Astrocyte of the spinal cord (primary cell): ENCODE measurements around the gene RASA4.
A peak's percentile ranks its signal among the peaks of the same experiment; 100 is the strongest.
"Not testable (repeated sequence)": the region's sequence is repeated elsewhere in the genome, so short reads cannot be mapped to it uniquely, and the experiment has no call there.

ENCODE experiments used
- DNase-seq: peaks from one replicate; pipeline ENCODE4 v3.0.0; 2011; ENCODE audit warnings: low read depth, low spot score
- H3K4me3 ChIP-seq: 2 replicates; pipeline ENCODE4 v1.5.1; 2011; ENCODE audit warnings: low read depth, mild to moderate bottlenecking, low read length, moderate library complexity
- in situ Hi-C: cut with HindIII; loops from 2 replicates; pipeline ENCODE4 v1.10.0; 2017; ENCODE audit warnings: low sequenced_read_pairs

RASA4 gene

DNA sequence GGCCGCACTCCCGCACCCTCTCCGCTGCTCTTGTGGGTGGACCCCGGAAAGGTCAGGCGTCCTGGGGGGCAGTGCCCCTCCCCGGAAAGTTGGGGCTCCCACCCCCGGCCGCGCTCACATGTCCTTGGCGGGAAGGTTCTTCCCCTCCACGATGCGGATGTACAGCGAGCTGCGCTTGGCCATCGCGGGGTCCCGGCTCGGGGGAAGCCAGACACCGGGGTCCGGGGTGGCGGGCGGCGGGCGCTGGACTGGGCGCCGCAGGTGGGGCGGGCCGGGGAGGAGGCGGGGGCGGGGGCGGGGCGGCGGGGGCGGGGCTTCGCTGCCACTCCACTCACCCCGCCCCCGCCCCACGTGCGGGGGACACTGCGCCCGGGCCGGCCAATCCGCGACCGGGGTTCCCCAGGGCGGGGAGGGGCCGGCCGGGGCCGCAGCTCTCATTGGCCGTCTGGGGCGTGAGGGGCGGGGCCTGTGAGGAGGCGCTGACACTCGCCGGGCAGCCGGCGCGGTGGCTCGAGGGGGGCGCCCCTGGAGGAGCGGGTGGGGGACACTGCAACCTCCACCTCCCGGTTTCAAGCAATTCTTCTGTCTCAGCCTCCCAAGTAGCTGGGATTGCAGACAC lies at the start of gene RASA4:
RASA4 (minus strand) TSS at position 250 of the 619 bp plus-strand sequence; CDS start at position 183, 67 bp downstream.
- in situ Hi-C loops = not testable (repeated sequence)
- peak within 1 kb of the TSS; percentile 38 for H3K4me3 ChIP-seq
- DNase-seq = peak; percentile 0

DNA sequence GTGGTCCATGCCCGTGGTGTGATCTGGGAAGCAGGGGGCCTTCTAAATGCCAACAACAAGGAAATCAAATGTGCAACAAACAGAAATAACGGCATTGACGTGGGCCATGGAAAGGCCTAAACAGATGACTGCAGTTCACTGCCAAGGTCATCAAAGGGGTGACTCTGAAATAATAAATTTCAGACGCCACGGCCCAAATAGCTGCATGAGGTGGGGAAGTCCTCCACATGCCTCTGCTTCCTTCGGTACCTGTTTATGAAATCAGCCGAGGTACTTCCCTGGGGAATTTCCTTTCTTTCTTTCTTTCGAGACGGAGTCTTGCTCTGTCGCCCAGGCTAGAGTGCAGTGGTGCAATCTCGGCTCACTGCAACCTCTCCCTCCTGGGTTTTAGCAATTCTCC lies 48.2 kb upstream of the RASA4 start:
- H3K4me3 ChIP-seq, DNase-seq, in situ Hi-C loops: not testable (repeated sequence)

DNA sequence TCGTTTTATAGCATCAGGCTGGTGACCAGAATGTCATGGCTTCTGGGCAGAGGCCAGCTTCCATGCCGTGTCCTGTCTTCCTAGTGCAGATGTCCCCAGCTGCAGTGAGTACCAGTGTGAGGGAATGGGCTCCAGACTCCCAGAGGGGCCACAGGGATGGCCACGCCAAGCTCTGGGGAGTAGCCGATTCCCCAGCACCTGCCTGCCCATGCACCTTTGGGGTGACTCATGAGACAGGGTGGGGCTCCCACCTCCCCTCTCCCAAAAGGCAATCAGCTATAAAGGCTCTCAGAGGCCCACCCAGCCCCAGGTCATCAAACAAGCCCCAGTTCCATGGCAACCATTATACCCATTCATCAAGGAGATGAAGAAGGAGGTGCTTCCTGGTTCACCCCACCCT lies 33.4 kb upstream of the RASA4 start, which contains the start of gene SPDYE2B:
SPDYE2B (plus strand) TSS at position 396 of the 400 bp plus-strand sequence. CDS start 2,030 bp downstream, outside the sequence.
- DNase-seq, in situ Hi-C loops, H3K4me3 ChIP-seq: not testable (repeated sequence)

DNA sequence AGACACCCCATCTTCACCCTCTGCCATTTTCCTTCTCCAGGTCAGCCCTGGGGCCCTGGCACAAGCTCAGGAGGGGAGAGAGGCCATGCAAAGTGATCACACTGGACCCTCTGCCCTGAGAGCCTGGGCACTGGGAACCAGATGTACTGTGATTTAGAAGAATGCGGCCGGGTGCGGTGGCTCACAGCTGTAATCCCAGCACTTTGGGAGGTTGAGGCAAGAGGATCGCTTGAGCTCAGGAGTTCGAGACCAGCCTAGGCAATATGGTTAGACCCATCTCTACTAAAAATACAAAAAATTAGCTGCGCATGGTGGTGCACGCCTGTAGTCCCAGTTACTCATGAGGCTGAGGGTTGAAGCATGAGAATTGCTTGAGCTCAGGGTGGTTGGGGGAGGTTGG lies 31.3 kb upstream of the RASA4 start:
- DNase-seq, H3K4me3 ChIP-seq, in situ Hi-C loops: not testable (repeated sequence)

DNA sequence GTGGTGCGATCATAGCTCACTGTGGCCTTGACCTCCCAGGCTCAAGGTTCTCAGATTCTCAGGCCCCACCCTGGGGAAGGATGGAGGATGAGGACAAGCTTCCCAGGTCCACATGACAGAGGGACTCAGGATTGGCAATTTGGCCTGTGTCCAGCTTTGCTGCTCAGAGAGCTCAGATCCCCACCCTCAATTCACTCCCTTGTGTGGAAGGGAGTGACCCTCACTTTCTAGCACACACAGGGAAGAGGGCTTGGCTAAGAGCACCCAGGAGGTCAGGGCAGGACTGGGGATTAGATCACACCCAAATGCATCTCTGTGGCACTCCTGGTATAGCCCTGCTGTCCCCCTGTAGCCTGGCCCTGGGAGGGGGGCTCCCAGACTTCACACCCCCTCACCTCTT lies 26.8 kb upstream of the RASA4 start:
- DNase-seq, in situ Hi-C loops, H3K4me3 ChIP-seq: not testable (repeated sequence)

DNA sequence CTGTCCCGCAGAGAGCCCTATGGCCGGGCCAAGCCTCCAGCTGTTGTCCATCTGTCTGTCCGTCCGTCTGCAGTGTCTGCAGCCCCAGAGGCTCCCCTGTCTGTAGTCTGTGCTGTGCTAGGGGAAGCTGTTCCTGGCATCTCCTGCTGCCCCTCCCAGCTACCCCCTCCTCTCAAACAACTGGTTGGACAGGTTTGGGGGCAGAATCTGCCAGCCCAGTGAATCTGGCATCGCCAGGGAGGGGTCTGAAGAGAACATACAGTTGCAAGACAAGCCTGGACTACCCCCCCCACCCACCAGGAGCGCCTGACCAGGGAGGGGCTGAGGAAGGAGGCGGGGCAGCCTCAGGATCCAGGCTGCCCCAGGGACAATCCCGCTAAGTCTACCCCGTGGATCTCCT lies 26.1 kb upstream of the RASA4 start, which contains the start of gene UPK3BL1:
UPK3BL1 (minus strand) TSS at position 101 of the 400 bp plus-strand sequence; CDS start at position 51, 50 bp downstream.
- H3K4me3 ChIP-seq, in situ Hi-C loops, DNase-seq: not testable (repeated sequence)

DNA sequence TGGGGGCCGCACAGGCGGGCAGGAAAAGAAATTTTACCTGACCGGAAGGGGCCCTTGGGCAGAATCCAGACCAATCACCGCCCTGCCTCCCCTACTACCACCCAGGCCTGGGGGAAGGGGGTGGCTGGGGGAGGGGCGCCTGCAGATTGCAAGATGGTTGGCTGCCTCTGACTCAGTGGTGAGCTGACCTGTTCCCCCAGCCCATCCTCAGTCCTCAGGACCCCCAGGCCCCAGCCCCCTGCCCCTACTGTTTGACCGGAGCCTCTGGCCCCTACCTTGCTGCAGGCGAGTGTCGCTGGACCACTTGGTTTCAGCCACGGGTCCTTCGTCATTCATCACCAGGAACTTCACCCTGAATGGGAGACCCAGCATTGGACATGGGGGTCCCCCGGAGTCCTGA lies 22.3 kb upstream of the RASA4 start:
- in situ Hi-C loops, H3K4me3 ChIP-seq, DNase-seq: not testable (repeated sequence)

DNA sequence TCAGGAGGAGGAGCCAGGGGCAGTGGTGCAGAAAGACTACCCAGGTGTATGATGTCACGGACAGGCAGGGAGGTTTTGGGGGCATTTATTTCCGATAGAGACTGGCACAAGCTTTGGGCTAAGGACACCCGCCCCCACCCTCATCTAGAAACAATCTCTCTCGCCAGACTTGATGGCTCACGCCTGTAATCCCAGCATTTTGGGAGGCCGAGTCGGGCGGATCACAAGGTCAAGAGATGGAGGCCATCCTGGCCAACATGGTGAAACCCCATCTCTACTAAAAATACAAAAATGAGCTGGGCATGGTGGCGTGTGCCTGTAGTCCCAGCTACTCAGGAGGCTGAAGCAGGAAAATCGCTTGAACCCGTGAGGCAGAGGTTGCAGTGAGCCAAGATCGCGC lies 20.4 kb upstream of the RASA4 start:
- H3K4me3 ChIP-seq, DNase-seq, in situ Hi-C loops: not testable (repeated sequence)

DNA sequence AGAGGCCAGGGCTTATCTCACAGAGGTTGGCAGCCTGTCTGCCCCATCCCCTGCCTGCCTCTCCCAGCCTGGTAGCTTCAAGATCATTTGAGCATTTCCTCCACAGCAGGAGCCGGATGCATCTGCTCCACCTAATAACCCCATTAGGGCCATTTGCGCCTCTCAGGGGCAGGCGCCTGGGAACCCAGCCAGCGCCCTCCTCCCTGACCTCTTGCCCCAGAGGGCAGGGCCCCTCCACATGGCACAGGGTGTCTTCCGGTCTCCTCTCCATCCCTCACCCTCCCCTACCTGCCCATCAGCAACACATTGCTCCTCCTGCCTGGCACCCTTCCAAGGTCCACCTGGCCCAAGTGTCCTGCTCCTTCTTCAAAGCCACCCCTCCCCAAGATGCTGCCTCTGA lies 18.8 kb upstream of the RASA4 start:
- H3K4me3 ChIP-seq, DNase-seq, in situ Hi-C loops: not testable (repeated sequence)

DNA sequence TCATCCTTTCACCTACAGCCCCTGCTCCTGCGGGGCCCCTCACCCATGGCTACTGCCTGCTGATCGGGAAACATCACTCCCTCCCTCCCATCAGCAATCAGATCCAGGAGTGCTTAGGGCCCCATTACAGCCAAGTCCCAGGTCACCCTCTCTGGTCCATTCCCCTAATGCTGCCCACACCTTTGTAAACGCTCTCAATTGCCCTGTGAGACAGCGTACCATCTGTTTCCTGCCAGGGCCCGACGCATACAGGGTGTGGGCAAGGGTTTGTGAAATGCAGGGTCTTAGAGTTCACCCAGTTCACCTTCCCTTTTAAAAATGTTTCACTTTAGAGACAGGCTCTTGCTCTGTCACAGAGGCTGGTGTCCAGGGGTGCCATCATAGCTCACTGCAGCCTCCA lies 17.7 kb upstream of the RASA4 start:
- in situ Hi-C loops, DNase-seq, H3K4me3 ChIP-seq: not testable (repeated sequence)

DNA sequence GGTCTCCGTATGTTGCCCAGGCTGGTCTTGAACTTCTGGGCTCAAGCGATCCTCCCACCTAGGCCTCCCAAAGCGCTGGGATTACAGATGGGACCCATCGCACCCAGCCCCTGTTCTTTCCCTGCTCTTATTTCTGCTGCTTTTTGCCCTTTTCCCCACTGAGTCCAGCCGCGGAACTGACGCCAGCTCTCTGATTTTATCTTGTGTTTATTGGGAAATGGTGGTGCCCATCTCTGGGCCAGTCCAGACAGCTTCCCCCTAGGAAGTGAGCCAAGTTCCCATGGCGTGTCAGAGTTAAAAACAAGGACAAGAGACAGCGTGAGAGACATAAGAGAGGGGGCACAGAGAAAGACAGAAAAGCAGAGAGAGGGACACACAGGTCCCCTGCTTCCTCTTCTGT lies 14.1 kb upstream of the RASA4 start:
- H3K4me3 ChIP-seq, in situ Hi-C loops, DNase-seq: not testable (repeated sequence)

DNA sequence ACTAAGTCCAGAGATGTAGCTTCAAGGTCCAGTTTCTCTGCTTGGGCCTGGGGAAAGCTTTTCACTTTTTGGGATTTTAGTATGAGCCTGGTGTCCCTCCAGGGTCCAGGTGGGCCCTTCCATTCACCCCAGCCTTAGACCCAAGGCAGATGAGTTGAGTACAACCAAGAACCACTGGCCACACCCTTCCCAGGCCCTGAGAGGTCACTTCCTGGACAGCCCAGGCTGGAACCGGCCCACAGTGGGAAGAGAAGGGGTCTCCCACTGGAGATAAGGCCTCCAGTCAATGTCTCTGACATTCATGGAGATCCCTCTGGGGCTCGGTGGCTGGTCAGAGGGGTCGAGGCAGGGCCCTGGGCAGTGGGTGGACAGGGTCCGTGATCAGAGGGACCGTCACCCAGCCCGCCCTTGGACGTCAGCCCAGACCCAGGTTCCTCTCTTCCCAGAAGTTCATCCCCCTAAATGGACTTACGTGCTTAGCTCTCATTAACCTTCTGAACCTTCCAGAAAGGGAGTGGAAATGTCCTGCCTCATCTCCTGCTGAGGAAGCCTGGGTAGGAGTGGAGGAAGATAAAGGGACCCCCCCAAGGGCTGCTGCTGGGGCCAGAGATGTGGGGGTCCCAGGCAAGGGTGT lies 10.8 kb upstream of the RASA4 start:
- in situ Hi-C loops, DNase-seq, H3K4me3 ChIP-seq: not testable (repeated sequence)

DNA sequence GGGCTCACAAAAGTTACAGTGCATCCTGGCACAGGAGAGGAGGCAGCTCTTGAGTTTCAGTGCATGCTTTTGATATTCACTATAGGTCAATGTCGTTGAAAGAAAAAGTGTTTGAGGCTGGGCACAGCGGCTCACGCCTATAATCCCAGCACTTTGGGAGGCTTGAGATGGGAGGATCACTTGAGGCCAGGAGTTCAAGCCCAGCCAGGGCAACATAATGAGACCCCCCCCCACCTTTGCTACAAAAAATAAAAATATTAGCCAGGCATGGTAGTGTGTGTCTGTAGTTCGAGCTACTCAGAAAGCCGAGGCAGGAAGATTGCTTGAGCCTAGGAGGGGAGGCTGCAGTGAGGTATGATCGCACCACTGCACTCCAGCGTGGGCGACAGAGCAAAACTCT lies 1.6 kb upstream of the RASA4 start:
- in situ Hi-C loops, DNase-seq, H3K4me3 ChIP-seq: not testable (repeated sequence)

DNA sequence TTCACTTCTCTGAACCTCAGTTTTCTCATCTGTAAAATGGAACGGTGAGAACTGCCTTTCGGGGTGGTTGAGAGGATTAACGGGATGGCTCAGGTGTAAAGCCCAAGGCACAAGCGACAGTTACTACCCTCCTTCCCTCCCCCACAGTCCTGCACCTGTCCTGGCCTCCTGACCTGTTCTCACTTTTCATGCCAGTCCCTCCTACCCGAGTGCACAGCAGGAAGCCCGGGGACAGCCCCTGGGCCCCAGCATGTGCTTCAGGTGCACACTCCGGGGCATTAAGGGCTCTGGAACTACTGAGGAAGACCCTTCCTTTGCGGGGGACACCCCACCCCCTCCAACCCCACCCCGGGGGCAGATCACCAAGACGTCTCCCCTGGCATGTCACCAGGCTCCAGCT lies 626 bp downstream of the RASA4 start:
- H3K4me3 ChIP-seq, DNase-seq, in situ Hi-C loops: not testable (repeated sequence)

DNA sequence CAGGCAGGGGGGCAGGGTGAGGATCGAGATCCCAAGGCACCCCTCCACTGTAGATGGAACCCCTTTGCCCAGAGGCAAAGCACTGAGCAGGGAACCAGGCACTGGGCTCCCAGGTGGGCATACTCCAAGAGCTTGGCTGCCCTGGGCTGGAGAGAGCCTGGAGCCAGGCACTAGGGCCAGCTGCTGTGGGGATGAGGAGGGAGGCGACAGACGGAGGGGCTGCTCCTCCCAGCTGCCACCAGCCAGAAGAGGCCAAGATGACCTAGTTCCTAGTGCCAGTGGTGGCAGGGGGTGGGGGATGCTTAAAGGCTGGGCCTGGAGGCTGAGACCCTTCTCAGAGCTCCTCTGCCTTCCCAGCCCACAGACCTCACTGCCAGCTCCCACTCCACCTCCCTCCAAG lies 1.7 kb downstream of the RASA4 start:
- H3K4me3 ChIP-seq, in situ Hi-C loops, DNase-seq: not testable (repeated sequence)

DNA sequence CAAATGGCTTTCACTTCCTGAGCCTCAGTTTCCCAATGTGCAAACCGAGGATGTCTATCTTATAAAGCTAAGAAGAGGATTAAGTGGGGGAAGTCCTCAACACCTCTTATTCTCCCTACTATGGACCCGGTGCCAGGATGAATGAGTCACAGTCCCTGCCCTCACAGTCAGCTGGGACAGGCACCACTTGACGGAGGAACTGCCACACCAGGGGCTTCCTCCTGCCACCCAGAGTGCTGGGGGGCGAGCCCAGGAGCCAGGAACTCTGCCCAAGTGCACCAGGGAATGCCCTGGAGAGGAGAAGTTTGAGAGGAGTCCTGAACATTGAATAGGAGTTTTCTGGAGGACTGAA lies 2.2 kb downstream of the RASA4 start:
- H3K4me3 ChIP-seq, DNase-seq, in situ Hi-C loops: not testable (repeated sequence)

DNA sequence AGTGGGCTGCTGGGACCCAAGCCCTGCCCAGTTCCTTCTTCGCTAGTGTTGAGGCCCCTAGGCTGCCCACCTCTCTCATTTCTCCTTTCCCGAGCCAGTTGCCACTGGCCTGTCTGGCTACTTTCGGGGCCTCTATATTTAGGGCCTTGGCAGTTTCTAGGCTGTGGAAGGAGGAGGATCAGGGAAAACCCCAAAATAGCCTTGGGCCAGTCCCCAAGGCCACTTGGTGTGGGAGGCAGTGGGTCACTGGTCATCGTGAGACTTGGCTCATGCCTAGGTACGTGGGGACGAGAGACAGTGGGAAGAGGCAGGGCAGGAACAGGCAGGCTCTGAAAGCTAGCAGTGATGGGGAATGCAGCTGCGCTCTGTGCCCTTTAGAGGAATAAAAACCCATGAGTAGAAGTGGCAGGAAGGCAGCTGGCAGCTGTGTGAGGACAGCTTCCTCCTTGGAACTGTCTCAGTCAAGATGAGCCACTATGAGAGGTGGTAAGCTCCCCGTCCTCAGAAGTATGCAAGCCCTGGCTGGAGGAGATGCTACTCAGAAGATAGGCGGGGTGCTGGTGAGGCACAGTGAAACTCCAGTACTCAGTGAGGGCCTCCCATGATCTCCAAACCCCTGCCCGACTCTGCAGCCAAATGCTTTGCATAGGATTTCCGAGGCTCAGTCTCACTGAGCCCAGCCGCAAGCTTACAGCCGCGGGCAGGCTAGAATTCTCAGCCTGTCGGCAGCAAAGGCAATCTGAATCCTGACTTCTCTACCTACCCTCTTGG lies 2.8 kb downstream of the RASA4 start:
- DNase-seq, H3K4me3 ChIP-seq, in situ Hi-C loops: not testable (repeated sequence)
